Measurements from ENCODE around the gene PBXIP1.
"Not testable (repeated sequence)": the region's sequence is repeated elsewhere in the genome, so short reads cannot be mapped to it uniquely, and the experiment has no call there.

The PBXIP1 gene

GRCh38 chr1:154994591-154994990, 38.7 kb upstream of the PBXIP1 start:
- DNase-seq: no peak

GRCh38 chr1:154994269-154994587, 38.3 kb upstream of the PBXIP1 start:
- no peak for DNase-seq

- DNase-seq: no peak
These were observed 37.8 kb upstream of the PBXIP1 start, which contains the start of gene LENEP for GRCh38 chr1:154993572-154994268. Gene LENEP (plus strand): TSS chr1:154993586. CDS start chr1:154993608, 22 bp downstream.

DNA sequence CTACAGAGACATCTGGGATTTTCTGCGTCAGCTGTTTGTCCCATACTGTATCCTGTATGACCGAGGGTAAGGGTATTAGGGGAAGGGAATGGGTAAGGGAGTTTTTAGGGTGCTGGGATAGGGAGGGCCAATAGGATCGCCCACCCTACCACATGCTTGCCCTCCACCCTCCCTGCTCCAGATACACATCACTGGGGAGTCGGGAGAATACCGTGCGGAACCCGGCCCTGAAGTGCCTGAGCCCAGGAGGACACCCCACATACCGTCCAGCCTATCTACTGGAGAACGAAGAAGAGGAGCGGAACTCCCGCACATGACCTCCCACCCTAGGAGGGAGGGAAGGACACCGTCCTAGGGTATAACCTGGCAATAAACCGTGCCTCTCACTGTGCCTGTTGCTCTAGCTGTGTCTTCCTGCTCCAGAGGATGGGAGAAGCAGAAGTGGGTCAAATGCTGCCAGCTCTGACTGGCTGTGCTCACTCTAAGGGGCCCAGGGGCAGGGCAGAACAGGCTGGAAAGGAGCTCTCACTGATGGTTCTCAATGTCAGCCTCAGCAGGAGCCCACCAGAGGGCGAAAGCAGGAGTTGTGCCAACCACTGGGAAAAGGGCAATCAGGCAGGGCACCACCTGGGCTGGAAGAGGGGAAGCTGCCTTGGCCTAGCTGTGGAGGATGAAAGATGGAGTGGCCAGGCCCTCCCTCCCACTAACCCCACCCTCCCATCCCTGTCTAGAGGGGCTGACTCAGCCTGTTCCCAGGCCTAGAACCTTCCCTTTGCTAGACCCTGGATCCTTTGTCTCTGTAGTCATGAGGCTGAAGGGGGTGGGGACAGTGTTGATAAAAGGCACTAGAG, 37.0 kb upstream of the PBXIP1 start:
- DNase-seq: peak; percentile 76

DNA sequence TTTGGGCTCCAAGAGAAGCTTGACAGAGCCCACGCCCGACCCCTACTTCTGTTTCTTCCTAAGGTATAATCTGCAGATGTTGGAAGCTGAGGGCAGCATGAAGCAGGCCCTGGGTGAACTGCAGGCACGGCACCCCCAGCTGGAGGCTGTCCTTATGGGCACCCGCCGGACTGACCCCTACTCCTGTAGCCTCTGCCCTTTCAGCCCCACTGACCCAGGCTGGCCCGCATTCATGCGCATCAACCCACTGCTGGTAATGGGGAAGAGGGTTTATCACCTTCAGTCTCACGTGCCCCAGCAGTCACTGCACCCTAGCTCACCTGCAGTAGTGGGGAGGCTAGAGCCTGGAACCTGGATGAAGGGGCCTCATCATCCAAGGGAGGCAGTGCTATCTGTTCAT, 34.4 kb upstream of the PBXIP1 start:
- DNase-seq: no peak

DNA sequence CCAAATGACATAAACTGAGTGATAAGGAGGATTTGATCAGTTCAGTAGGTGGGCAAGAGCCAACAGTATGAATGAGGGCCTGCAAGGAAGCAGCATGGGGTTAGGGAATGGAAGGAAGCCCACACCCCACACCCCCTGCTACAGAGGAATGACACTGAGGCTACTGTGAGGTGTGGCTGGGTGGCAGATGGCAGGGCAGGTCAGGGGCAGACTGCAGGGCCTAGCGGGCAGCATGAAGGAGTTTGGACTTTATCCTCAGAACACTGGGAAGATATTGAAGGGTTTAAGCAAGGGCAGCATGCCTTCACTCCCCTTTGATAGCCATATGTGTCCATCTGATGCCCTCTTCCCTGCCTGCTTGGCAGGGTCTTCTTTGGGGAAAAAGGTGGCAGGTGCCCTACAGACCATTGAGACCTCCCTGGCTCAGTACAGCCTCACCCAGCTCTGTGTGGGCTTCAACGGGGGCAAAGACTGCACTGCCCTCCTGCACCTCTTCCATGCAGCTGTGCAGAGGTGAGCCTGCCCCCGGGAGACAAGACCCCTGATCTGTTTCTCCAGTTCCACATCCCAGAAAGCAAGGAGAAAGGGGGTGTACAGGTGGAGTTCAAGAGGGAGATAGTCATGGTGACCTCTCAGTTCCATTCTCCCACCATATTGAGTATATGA, 33.4 kb upstream of the PBXIP1 start:
- no peak for DNase-seq

DNA sequence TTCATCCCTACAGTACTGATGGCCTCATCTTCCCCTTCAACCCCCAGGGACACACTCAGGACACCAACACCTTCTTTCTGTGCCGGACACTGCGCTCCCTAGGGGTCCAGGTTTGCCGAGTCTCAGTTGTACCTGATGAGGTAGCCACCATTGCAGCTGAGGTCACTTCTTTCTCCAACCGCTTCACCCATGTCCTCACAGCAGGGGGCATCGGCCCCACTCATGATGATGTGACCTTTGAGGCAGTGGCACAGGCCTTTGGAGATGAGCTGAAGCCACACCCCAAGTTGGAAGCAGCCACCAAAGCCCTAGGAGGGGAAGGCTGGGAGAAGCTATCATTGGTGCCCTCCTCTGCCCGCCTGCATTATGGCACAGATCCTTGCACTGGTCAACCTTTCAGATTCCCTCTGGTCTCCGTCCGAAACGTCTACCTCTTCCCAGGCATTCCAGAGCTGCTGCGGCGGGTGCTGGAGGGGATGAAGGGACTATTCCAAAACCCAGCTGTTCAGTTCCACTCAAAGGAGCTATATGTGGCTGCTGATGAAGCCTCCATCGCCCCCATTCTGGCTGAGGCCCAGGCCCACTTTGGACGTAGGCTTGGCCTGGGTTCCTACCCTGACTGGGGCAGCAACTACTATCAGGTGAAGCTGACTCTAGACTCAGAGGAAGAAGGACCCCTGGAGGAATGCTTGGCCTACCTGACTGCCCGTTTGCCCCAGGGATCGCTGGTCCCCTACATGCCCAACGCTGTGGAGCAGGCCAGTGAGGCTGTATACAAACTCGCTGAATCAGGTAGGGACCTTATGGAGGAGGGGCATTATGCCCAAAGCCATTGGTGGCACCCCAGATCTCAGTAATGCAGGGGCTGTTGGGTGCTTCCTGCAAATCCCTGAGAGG, 32.4 kb upstream of the PBXIP1 start:
- no peak for DNase-seq

GRCh38 chr1:154987326-154987725, 31.4 kb upstream of the PBXIP1 start:
- DNase-seq: no peak

- not testable (repeated sequence) for DNase-seq
These were observed 30.8 kb upstream of the PBXIP1 start for GRCh38 chr1:154986736-154987135.

- DNase-seq: no peak
These were observed 28.0 kb upstream of the PBXIP1 start for GRCh38 chr1:154983776-154984466.

GRCh38 chr1:154982897-154983648, 27.2 kb upstream of the PBXIP1 start, which contains the start of gene FLAD1:
Gene FLAD1 (plus strand): TSS chr1:154983344. CDS start chr1:154983695, 351 bp downstream.
- peak; percentile 99 for DNase-seq

DNA sequence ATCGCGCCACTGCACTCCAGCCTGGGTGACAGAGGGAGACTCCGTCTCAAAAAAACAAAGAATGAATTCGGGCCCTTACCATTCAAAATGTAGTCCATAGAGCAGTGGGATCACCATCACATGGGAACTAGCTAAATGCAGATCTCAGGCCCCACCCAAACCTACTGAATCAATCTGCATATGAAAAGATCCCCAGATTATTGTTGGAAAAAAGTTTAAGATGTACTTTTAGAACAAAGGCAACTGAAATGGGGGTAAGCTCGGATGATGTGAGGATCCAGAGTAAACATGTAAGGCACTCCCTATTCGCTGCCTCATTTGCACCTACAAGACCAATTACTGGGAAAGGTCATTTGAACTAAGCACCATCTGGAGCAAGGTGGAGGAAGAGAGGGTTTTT, 26.4 kb upstream of the PBXIP1 start:
- DNase-seq: no peak

- no peak for DNase-seq
These were observed 22.5 kb upstream of the PBXIP1 start for GRCh38 chr1:154978360-154978759.

DNA sequence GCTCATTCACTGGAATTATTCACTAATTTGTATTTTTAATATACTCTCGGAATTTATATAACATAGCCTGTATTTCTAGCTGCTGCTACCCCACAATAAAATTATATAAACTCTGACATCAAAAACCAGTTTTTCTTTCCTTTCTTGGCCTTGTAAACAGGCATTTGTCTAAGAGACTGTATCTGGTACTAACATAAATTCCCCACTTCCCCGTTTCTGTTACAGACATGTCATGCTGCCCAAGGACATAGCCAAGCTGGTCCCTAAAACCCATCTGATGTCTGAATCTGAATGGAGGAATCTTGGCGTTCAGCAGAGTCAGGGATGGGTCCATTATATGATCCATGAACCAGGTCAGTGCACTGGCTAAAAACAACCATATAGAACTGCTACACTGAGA, 21.9 kb upstream of the PBXIP1 start:
- not testable (repeated sequence) for DNase-seq

GRCh38 chr1:154975409-154976059, 19.6 kb upstream of the PBXIP1 start:
- peak; percentile 68 for DNase-seq

GRCh38 chr1:154974808-154975408, 19.0 kb upstream of the PBXIP1 start:
- peak; percentile 97 for DNase-seq

- DNase-seq: peak; percentile 100
These were observed 18.4 kb upstream of the PBXIP1 start, which contains the start of gene CKS1B for GRCh38 chr1:154974102-154974807. Gene CKS1B (plus strand): TSS chr1:154974681. CDS start chr1:154974746, 65 bp downstream.

DNA sequence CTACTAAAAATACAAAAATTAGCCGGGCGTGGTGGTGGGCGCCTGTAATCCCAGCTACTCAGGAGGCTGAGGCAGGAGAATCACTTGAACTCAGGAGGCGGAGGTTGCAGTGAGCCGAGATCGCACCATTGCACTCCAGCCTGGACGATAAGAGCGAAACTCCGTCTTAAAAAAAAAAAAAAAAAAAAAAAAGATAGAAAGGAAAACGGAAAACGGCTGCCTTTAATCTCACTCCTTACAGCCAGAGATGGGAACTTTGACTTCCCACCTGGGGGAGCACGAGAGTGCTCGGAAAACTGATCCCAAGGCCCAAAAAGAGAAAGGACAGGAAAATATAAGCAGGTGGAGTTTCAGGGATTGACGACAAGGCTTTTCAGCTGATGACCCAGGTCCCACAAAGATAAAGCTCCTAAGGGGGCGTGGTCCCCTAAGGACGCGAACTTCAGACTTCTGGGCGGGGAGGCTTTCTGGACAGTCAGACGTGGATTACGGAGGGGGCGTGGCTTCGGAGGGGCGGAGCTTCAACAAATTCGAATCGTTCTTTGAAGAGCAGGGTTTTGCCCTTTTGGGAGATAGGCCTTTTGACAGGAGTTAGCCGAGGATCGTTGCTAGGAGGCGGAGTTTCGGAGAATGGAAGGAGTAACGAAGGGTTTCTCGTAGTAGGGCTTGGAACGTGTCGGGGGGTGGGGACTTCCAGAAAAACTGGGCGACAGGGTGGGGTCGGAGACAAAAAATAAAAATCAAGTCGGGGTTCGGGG, 17.6 kb upstream of the PBXIP1 start:
- peak; percentile 99 for DNase-seq

All from islet precursor cell (in vitro differentiated cells).